Psoas muscle (tissue), 8 donors: ENCODE data around the gene HTT. TPM values are rescaled to one million over a fixed set of nuclear protein-coding genes. Genes with fewer than 3 reads are reported as not detected.

Source experiments
- ATAC-seq, 4 donors: fragments of 200-7000 bp; cut with Tn5 transposase; one replicate each; pipeline ENCODE4 v1.9.1; 2020; ENCODE audit warnings: moderate library complexity in 3 of 4, mild to moderate bottlenecking in 2 of 4
- DNase-seq, 2 donors: peaks; one replicate each; pipeline ENCODE4 v3.0.0-alpha.2; 2020
- H3K27ac ChIP-seq: fragments of 200-600 bp; one replicate; pipeline ENCODE4 v1.8.0; 2022
- H3K27me3 ChIP-seq, 3 donors: fragments of 200-600 bp in 1 of 3; one replicate each; pipeline versions ENCODE4 v1.6.1 to v1.8.0; 2013 to 2022; ENCODE audit warnings: low read length in 2 of 3, mild to moderate bottlenecking in 2 of 3, moderate library complexity in 1 of 3; ENCODE audit not compliant: insufficient read depth in 3 of 3
- H3K36me3 ChIP-seq, 2 donors: fragments of 200-600 bp in 1 of 2; one replicate each; pipeline versions ENCODE4 v1.6.1 to v1.8.0; 2013 to 2022; ENCODE audit warnings: low read depth in 1 of 2, mild to moderate bottlenecking in 1 of 2, moderate library complexity in 1 of 2; ENCODE audit not compliant: insufficient read depth in 1 of 2
- H3K4me1 ChIP-seq: fragments of 200-600 bp; one replicate; pipeline ENCODE4 v1.8.0; 2022
- H3K4me3 ChIP-seq: fragments of 200-600 bp; one replicate; pipeline ENCODE4 v1.8.0; 2022; ENCODE audit warnings: mild to moderate bottlenecking
- H3K9me3 ChIP-seq: fragments of 200-600 bp; one replicate; pipeline ENCODE4 v1.8.0; 2022
- CTCF ChIP-seq: fragments of 200-600 bp; IDR thresholded peaks from one replicate; pipeline ENCODE4 v1.8.0; 2022; ENCODE audit warnings: antibody characterized with exemption
- WGBS, 3 donors: extraction: QIAGEN DNeasy Blood & Tissue Kit; methylation state at CpG; one replicate each; pipeline versions ENCODE4 v1.1.6 to v1.1.7; 2013; 5-methylcytosine and 5-hydroxymethylcytosine counted together
- intact Hi-C, 2 donors: fragments of 100-400 bp; cut with DNase I; formaldehyde crosslinking; loops; one replicate each; pipeline versions ENCODE4 v1.11.0 to v1.14.2; 2022
- polyA plus RNA-seq, 3 donors: library from polyadenylated mRNA; stranded (reverse); fragments of 200-250 nt; gene quantifications; one replicate each; pipeline ENCODE4 v1.2.3, GENCODE V29; 2013
- total RNA-seq, 4 donors: library from RNA; stranded (reverse); fragmentation: NEBNext Ultra II Directional in 2 of 4; extraction: Animal tissue kit (Norgen Biotek cat#: 25700) in 2 of 4; gene quantifications; one replicate each; pipeline versions ENCODE4 v1.2.1 to v1.2.4, GENCODE V29; 2021 to 2023
- donor health status: healthy with polysubstance abuse.
- donor health status: DM: no; HTN: no; CAD: no; lungs with moderate emphysema.
- donor health status: Bipolar disorder and iron deficiency.
- donor health status: healthy.
- donor health status: DM: yes; HTN: yes; CAD: no.
- donor health status: DM: no; HTN: no; CAD: no.
- donor health status: DM: no; HTN: no; CAD: no.
- donor health status: DM: yes; HTN: yes; CAD: no.

Gene HTT
- total and polyA plus RNA-seq, 7 donors = 6.7 to 39.9 (median 29.6) TPM

GRCh38 chr4:3040452-3041191 lies 33.9 kb upstream of the HTT start:
- peak overlapping the region; percentile 75 for H3K4me3 ChIP-seq
- ATAC-seq (no peak), DNase-seq (peak in 1 of 2 donors; percentile 55)
- peaks cover 8% of the 10 kb centered on the region for H3K4me1 ChIP-seq
- H3K9me3 ChIP-seq = no peaks in the 10 kb centered on the region
- TF ChIP-seq CTCF = no peak
- 81 to 85% (median 84%) methylated on average over 28 of the region's 28 CpGs for WGBS, 3 donors
- no peaks in the 10 kb centered on the region for H3K36me3 ChIP-seq
- H3K27ac ChIP-seq = peak overlapping the region; percentile 81
- H3K27me3 ChIP-seq = no peaks in the 10 kb centered on the region
- intact Hi-C loops = loop anchor here in 1 of 2 donors (5.0 kb wide), 1 partner anchor 73 kb away; no protein-coding TSS in a partner anchor

GRCh38 chr4:3041192-3042142 lies 33.0 kb upstream of the HTT start:
- intact Hi-C loops = loop anchor here in 1 of 2 donors (5.0 kb wide), 1 partner anchor 74 kb away; no protein-coding TSS in a partner anchor

GRCh38 chr4:3042226-3042625 lies 32.3 kb upstream of the HTT start:
- Histone ChIP-seq H3K4me1 (peaks cover 8% of the 10 kb centered on the region), H3K27me3 (no peaks in the 10 kb centered on the region), H3K4me3 (peak overlapping the region; percentile 75), H3K36me3 (no peaks in the 10 kb centered on the region), H3K9me3 (no peaks in the 10 kb centered on the region), H3K27ac (peak overlapping the region; percentile 81)
- TF ChIP-seq CTCF = no peak
- no peak for ATAC-seq
- intact Hi-C loops = loop anchor here in 1 of 2 donors (5.0 kb wide), 1 partner anchor 75 kb away; no protein-coding TSS in a partner anchor
- 25 to 37% (median 31%) methylated on average over 10 of the region's 10 CpGs for WGBS, 3 donors
- DNase-seq = no peak

More at GRCh38 chr4:3041192-3042142, 33.0 kb upstream of the HTT start:
- DNase-seq (peak; percentile 86 to 94), ATAC-seq (peak; percentile 93 to 95 (median 94))
- Histone ChIP-seq H3K36me3 (no peaks in the 10 kb centered on the region), H3K9me3 (no peaks in the 10 kb centered on the region), H3K27ac (peak overlapping the region; percentile 81), H3K27me3 (no peaks in the 10 kb centered on the region), H3K4me1 (peaks cover 8% of the 10 kb centered on the region), H3K4me3 (peak overlapping the region; percentile 75)
- 7 to 18% (median 17%) methylated on average over 56 to 57 of the region's 57 CpGs for WGBS, 3 donors
- TF ChIP-seq CTCF = no peak

- Histone ChIP-seq H3K9me3 (no peaks in the 10 kb centered on the region), H3K4me1 (peaks cover 3% of the 10 kb centered on the region), H3K36me3 (no peaks in the 10 kb centered on the region), H3K27me3 (no peaks in the 10 kb centered on the region), H3K4me3 (no peak overlapping the region), H3K27ac (no peak overlapping the region)
- TF ChIP-seq CTCF = no peak
- DNase-seq (no peak), ATAC-seq (no peak)
- intact Hi-C loops = loop anchor here in 1 of 2 donors (5.0 kb wide), 1 partner anchor 76 kb away; no protein-coding TSS in a partner anchor
- 85 to 89% (median 87%) methylated on average over 11 of the region's 11 CpGs for WGBS, 3 donors
Observed at GRCh38 chr4:3043282-3044020, 31.0 kb upstream of the HTT start.
